Measurements from ENCODE around the gene NDEL1. TPM values are rescaled to one million over a fixed set of nuclear protein-coding genes. Genes with fewer than 3 reads are reported as not detected.

NDEL1 gene
- total and polyA plus RNA-seq, 2 donors (not counting 3 experiments of a cell fraction or from before 2014, with no cell fraction given), result 60.0 to 87.4 TPM

- Histone ChIP-seq H3K27me3 (ENCODE audit: control insufficient read depth in 2 of 2, insufficient read depth in 2 of 2, low read length in 2 of 2) (no peaks in the 10 kb centered on the region), H3K79me2 (ENCODE audit: control insufficient read depth, insufficient read depth, low read length) (peaks cover 56% of the 10 kb centered on the region), H3K4me1 (ENCODE audit: control insufficient read depth, extremely low read depth, insufficient read depth, low read length) (peaks cover 50% of the 10 kb centered on the region), H3K27ac (ENCODE audit: insufficient read depth, low read depth, low read length) (no peak overlapping the region), H3K4me2 (ENCODE audit: insufficient read depth, low read length) (no peak overlapping the region), H2AFZ (ENCODE audit: low read depth, low read length) (no peak overlapping the region), H3K9ac (replicated peaks; ENCODE audit: extremely low read depth, insufficient read depth, low read length) (no peak overlapping the region), H3K4me3 (replicated peaks in 1 of 3; ENCODE audit: insufficient read depth in 1 of 3, low read depth in 1 of 3, low read length in 3 of 3) (no peak overlapping the region), H4K20me1 (replicated peaks; ENCODE audit: control insufficient read depth, extremely low read depth, insufficient read depth, low read length) (peaks cover 5% of the 10 kb centered on the region), H3K9me3 (replicated peaks; ENCODE audit: control insufficient read depth, insufficient read depth, low read length) (no peaks in the 10 kb centered on the region), H3K36me3 (ENCODE audit: control insufficient read depth in 2 of 2, extremely low read depth in 1 of 2, insufficient read depth in 2 of 2, low read length in 2 of 2) (peaks cover 2 to 23% of the 10 kb centered on the region in 2 experiments), H3K9me1 (replicated peaks; ENCODE audit: control insufficient read depth, extremely low read depth, insufficient read depth, low read length) (no peaks in the 10 kb centered on the region)
- no TSS peak for BruUV-seq (replicated peaks)
- ChIA-PET POLR2A (no interaction called here), CTCF (interaction anchor here (1.8 kb wide), 1 partner anchor 301 kb away, joined by 5 read pairs; no protein-coding TSS in a partner anchor)
- TF ChIP-seq GATA2 (IDR thresholded peaks at IDR 0.05; ENCODE audit: insufficient read depth, insufficient read length, low read depth, low read length) (no peak), POLR2AphosphoS5 (IDR thresholded peaks at IDR 0.05; ENCODE audit: insufficient read depth, low read depth, low read length) (no peak), JUN (IDR thresholded peaks at IDR 0.05; ENCODE audit: borderline replicate concordance, insufficient read depth, insufficient read length, low read depth) (no peak), EZH2 (IDR thresholded peaks at IDR 0.05; ENCODE audit: borderline replicate concordance, low read depth, low read length, severe bottlenecking) (no peak), FOS (IDR thresholded peaks at IDR 0.05; ENCODE audit: borderline replicate concordance, insufficient read depth, low read length) (no peak), MYC (IDR thresholded peaks at IDR 0.05; ENCODE audit: low read depth, low read length) (no peak), POLR2A (IDR thresholded peaks at IDR 0.05; ENCODE audit: low read depth, low read length) (no peak), MAX (IDR thresholded peaks at IDR 0.05; ENCODE audit: insufficient read depth, insufficient read length) (no peak), CTCF (IDR thresholded peaks at IDR 0.05; ENCODE audit: extremely low read depth in 1 of 2, insufficient read depth in 1 of 2, low read depth in 1 of 2, low read length in 2 of 2) (no peak)
- dilution Hi-C loops (cut with MboI; ENCODE audit: extremely low pct_ligation_motif_present, low sequenced_read_pairs) (no loop called here), intact Hi-C loops (cut with micrococcal nuclease) (no loop called here)
- FAIRE-seq, result no peak
- DNase-seq (ENCODE audit: low read depth, low spot score), result no peak
Observed at GRCh38 chr17:8444494-8444893, 8.8 kb downstream of the NDEL1 start.
